GM23248 (cell line): Measurements from ENCODE around the gene GRID2.

Experiments
- EZH2 ChIP-seq: fragments of 200-600 bp; sonication (generic); IDR thresholded peaks from 2 replicates; pipeline ENCODE4 v1.6.1; 2018; ENCODE audit warnings: antibody characterized with exemption, mild to moderate bottlenecking; ENCODE audit not compliant: insufficient read depth, poor library complexity, severe bottlenecking
- EZH2phosphoT487 ChIP-seq: fragments of 200-600 bp; sonication (generic); IDR thresholded peaks from 2 replicates; pipeline ENCODE4 v1.6.1; 2018; ENCODE audit warnings: antibody characterized with exemption, moderate library complexity, mild to moderate bottlenecking, low read depth; ENCODE audit not compliant: insufficient read depth

DNA sequence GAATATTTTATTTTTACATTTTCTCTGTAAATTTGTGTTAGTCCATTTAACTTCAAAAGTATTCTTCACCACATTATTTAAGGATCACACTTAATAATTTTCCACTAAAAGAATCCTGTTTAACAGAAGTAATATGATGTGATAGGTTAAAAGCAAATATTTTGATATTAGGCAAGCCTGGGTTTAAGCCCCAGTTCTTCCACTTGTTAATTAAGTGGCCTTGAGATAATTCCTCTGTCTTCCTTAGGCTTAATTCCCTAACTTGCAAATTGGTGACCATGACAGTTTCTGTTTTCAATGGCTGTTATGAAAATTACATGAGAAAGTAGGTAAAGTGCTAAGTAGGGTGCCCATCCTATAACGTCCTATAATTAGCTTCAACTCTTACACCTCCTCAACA, 1394.9 kb downstream of the GRID2 start:
- TF ChIP-seq EZH2 (no peak), EZH2phosphoT487 (no peak)
